HTERT RPE-1 (cell line): Measurements from ENCODE around the gene RTCA.
"Not testable (repeated sequence)": the region's sequence is repeated elsewhere in the genome, so short reads cannot be mapped to it uniquely, and the experiment has no call there.

ENCODE experiments used
- in situ Hi-C: fragments of 300-500 bp; cut with MboI; formaldehyde crosslinking; loops from 4 replicates; pipeline ENCODE4 v1.14.3; 2020; ENCODE audit warnings: low sequenced_read_pairs

The RTCA gene

DNA sequence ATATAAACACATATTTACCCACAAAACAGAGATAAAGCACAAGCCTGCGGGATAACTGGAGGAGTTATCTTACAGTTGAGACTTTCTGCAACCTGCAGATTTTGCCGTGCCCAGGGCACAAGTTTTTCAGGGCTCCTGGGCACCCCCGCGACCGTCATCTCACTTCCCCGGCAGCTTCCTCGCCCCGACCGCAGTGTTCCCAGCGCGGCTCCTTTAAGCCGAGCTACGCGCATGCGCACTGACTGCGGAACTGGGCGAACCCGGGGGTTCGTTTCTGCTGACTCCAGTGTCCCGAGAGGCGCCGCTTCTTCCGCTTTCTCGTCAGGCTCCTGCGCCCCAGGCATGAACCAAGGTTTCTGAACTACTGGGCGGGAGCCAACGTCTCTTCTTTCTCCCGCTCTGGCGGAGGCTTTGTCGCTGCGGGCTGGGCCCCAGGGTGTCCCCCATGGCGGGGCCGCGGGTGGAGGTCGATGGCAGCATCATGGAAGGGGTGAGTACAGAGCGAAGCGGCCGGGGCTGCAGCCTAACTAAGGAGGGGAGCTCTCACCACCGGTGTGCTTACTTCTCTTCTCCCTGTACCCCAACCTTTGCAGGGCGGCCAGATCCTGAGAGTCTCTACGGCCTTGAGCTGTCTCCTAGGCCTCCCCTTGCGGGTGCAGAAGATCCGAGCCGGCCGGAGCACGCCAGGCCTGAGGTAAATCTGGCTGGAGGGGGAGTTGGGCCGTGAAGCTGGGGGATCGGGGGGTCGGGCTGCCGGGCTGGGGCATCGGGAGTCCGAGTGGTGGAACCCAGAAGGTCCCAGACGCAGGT, at the start of gene RTCA:
Gene RTCA (plus strand): TSS at position 286 of the 810 bp plus-strand sequence. CDS start 160 bp downstream, at position 446.
- in situ Hi-C loops, result no loop called here

DNA sequence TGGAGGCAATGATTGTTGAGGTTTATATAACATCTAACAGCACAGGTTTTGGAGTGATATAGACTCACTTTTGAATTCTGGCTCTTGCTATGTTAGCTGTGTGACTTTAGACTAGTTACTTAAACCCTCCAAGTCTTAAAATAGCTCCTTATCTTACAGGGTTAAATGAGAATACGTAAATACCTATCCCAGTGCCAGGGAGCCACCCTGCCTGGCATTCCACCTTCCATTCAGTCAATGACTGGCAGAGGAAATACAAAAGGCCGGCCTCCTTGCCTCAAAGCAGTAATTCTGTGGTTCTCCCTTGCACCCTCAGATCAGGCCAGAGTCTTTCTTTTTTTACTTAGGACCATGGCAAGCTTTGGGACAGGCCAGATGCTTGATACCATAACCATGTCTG, 48.2 kb upstream of the RTCA start:
- in situ Hi-C loops, result no loop called here

DNA sequence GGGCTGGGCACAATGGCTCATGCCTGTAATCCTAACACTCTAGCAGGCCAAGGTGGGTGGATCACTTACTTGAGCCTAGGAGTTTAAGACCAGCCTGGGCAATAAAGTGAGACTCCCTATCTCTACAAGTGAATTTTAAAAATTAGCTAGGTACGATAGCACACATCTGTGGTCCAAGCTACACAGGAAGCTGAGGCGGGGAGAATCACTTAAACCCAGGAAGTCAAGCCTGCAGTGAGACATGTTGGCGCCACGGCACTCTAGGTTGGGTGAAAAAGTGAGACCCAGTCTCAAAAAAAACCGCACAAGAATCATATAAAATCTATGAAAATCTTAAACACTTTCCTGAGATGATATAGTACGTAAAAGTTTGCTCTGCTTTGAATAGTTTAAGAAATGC, 46.6 kb upstream of the RTCA start:
- in situ Hi-C loops, result no loop called here

DNA sequence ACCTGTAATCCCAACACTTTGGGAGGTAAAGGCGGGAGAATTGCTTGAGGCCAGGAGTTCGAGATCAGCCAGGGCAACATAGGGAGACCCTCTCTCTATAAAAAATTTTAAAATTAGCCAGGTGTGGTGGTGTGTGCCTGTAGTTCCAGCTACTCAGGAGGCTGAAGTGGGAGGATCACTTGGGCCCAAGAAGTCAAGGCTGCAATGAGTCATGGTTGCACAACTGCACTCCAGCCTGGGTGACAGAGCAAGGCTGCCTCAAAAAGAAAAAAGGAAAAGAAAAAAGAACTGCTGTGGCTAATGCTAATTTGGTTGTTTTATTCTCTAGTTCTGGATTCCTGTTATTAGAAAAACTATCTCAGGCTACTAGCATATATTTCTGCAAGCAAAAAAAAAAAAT, 46.1 kb upstream of the RTCA start:
- in situ Hi-C loops, result no loop called here

DNA sequence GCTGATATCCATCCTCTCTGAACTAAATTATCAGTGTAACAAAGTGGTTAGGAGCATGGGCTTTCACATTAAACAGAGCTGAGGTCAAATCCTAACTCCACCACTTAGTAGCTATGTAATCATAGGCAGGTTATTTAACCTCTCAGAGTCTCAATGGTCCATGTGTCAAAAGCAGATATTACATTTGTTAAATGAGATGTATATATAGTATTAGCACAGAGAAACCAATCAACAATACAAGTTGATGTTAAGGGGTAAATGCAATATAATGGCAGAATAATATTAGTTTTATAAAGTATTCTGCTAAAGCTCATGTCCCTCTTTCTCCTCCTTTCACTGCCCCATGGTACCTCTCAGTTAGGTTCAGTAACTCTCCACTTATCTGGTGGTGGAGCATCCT, 43.6 kb upstream of the RTCA start:
- in situ Hi-C loops, result no loop called here

DNA sequence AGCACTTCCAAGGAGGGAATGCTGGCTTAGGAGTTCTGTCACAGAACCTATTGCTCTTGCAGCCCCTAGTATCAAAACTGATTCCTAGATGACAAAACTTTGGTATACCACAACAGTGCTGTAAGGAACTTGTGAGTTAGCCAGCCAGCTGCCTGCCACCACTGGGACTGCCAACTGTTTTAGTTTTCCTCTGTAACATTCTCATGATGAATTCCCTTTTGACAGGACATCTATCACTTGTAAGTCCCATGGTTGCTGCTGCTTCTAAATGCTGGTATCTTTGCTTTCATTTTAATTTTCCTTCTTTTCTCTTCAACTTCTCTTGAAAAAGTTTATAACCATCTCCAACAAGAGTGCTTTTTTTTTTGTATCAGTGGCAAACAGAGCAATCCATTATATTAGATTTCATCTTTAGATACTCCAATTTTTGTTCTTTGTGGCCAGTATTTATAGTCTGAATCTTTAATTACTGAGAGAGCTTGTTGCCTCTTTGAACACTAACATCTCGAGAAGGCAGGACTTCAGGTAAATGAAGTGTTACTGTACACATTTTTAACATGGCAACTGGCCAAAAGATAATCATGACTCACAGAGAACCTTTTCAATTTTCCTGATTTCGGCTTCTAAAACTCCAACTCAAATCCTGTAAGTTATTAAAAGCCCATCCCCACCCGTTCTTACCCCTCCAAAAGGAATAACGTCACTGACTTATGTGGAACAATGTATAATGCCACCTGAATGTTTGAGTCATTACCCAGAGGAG, 36.2 kb upstream of the RTCA start:
- in situ Hi-C loops, result no loop called here

DNA sequence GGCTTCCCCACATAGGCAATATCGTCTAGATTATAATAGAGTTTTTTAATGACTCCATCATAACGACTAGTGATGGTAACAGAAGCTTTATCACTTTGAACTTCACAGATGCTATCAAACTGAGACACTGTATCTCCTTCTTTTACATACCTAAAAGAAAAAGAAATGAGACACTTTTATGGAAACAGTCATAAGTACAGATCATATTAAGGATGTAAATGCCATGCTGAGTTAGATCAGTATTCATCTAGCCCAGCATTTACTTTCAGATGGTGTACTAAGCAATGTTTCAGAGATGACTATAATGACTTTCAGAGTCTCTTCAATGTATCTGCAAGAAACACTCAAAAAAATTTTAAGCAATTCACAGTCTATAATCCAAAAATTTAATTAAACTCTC, 35.3 kb upstream of the RTCA start:
- in situ Hi-C loops, result no loop called here

DNA sequence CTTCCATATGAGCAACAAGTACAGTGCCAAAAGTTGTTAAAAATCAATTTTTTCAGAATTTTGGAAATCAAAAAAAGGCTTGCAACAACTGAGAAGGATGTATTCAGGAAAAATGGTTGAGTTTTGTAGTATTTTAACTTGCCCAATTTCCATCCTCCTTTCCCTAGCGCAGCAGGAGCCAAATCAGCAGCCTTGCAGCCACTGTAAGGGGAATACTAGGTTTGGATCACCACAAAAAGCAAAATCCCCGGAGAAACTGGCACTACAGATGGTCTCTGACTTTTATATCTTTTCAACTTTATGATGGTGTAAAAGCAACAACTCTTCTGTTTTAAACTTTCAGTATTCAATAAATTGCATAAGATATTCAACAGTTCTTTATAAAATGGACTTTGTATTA, 34.3 kb upstream of the RTCA start:
- in situ Hi-C loops, result no loop called here

DNA sequence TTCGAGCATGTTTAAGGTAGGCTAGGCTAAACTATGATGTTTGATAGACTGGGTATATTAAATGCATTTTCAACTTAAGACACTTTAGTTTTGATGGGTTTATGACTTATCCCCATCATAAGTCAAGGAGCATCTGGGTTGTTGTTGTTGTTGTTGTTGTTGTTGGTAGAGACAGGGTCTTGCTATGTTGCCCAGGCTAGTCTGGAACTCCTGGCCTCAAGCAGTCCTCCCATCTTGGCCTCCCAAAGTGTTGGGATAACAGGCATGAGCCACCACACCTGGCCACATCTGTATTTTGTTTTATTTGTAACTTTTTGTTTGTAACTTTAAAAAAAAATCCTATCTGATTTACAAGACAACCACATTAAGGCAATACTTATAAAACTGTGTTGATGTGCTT, 33.9 kb upstream of the RTCA start:
- in situ Hi-C loops, result no loop called here

DNA sequence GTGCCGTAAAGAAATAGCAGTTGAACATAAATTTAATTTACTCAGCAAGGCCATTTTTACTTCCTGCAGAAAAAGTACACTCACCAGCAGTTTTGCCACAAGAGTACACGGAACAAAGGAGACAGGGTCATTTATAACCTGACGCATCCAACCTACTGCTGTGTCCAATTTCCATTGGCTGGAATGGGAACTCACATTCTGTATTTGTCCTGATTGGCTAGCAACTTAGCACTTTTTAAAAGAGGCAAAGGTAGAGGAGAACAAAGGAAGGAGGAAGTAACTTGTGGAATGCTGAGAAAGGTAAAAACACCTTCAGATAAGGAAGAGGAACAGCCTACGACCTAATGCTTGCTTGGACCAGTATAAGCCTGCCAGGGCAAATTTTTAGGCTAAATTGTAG, 32.5 kb upstream of the RTCA start:
- in situ Hi-C loops, result not testable (repeated sequence)

DNA sequence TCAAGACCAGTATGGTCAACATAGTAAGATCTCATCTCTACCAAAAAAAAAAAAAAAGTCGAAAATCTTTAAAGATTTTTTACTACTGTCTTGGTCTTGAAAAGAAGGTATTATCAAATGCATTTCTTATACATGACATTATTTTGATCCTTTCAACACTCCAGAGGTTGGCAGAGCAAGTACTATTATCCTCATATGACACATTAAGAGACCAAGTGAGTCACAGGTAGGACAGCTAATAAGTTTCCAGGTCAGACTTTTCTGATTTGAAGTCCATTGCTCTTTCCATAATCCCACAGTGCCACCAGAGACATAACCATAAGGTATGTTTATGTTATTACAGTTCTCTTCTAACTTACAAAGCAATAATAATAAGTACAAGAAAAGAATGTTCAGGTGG, 31.6 kb upstream of the RTCA start:
- in situ Hi-C loops, result no loop called here

DNA sequence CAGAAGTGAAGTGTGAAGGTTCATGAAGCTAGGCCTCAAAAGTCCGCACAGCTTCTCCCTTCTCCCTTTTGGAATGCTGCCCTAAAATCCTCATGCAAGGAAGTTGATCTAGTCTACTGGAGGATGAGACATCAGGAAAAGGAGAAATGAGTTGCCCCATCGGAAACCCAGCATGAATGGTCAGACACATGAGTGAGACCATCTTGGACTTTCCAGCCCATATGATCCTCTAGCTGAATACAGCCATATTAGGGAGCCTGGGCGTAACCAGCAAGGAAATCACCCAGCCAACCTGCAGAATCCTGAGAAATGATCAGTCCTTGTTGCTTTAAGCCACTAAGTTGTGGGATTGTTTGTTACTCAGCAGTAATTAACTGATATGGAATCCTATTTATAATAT, 28.9 kb upstream of the RTCA start:
- in situ Hi-C loops, result no loop called here

DNA sequence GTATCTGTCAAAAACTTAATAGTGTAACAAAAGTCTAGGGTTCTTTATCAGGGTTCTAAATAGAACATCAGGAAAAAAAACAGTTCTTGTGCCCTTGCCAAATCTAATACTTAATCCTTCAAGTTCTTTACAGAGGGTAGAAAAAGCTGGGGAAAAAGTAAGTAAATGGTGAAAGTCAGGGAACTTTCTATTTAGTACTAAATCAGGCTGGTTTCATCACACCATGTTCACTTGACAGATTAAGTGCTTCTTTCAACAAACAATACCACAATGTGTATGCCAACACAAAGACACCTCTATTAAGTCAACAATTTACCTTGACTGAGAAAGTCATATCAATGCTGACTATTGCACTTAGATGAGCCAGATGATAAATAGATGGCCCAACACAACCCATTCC, 26.1 kb upstream of the RTCA start:
- in situ Hi-C loops, result no loop called here

DNA sequence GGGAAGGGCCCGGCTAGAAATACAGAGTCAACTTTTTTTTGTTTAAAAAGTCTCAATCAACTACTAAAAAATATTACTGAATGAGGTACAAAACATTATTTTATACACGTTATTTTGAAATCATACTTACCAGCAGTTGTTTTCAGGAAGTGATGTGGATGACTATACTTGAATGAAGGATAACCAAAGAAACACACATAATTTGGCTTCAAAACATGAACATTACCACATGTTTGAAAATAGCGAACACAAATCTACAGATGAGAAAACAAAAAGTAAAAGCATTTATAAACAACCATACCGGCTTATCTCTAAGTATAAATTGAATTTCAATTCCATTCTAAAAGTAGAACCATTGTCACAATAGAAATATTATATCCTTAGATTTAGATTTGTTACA, 25.4 kb upstream of the RTCA start:
- in situ Hi-C loops, result no loop called here

DNA sequence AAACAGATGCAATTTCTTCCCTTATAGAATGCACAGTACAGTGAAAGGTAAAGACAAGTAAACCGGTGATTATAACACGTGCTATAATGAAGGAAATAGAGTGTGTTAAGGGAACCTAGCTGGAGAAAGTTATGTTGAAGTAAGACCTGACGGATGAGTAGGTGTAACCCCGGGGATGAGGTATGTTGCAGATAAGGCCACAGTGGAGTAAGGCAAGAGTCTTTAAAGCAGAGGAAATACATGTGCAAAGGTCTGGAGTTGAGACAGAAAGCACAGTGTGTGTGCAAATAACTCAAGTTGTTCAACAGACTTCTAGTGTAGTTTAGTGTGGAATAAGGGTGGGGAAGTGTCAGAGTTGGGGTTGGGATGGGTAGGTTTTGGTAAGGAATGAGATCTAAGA, 19.3 kb upstream of the RTCA start:
- in situ Hi-C loops, result no loop called here

DNA sequence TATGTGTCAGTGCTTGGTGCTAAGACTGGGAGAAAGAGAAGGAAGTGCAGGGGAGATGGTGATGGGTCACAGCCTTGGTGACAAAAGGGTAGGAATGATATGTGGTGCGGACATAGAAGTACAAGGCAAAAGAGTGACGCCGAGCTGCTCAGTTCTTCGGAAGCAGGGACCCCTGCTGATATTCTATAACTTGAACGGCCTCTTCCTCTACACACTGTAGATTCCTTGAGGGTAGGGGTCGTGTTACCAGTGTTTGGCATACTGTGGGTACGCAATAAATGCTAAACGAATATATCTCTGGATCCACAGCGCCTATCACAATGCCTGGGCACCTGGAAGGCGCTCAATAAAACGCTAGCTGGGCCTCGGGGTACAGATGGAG, 16.9 kb upstream of the RTCA start:
- in situ Hi-C loops, result no loop called here

DNA sequence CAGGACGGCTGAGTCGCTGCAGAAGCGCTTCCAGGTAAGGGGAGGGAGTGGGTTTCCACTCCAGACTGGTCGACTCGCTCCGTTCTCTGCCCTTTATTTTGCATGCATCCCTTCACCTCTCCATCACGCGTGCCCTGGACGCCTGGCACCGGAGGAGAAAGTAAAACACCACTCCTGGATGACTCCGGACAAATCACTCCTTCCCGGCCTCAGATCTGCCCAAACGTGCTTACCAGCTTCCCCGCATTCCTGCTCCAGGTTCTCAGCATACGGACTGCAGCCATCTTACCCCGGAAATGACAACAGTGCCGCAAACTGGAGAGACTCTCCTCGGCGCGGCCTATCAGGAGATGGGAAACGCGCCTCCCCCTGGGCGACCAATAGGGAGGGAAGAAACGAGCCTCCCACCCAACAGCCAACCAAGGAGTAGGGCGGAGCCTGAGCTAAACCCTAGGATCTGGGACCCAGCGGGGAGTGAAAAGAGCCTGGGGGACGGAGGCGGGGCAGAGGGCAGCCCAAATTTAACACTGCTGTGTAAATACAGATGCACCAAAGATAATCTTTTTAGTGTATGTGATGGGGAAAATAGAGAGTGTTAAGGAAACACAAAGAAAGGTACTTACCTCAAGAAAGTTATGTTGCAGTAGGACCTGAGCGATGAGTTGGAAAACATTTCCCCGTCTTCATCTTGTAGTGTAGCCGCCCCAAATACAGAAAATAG, 16.3 kb upstream of the RTCA start, which contains the start of gene DBT:
Gene DBT (minus strand): TSS at position 298 of the 721 bp plus-strand sequence. CDS start 14 bp downstream, at position 284.
- in situ Hi-C loops, result no loop called here

DNA sequence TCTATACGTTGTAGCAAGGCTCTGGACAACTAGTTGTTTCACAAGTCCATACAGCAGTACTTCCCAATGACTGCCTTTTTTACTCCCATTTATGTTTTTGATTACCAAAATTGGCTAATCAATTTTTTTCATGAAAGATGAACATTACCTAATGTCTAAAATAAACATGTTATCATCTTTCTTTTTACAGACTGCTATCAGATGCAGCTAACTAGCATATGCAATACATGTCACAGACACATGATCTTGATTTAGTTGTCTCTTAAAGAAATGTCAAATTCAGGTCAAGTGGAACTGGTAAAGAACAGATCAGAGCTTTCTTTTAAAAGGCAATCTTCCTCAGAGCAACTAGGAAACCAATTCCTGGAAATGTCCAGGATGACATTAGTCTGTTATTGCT, 15.8 kb upstream of the RTCA start:
- in situ Hi-C loops, result no loop called here

DNA sequence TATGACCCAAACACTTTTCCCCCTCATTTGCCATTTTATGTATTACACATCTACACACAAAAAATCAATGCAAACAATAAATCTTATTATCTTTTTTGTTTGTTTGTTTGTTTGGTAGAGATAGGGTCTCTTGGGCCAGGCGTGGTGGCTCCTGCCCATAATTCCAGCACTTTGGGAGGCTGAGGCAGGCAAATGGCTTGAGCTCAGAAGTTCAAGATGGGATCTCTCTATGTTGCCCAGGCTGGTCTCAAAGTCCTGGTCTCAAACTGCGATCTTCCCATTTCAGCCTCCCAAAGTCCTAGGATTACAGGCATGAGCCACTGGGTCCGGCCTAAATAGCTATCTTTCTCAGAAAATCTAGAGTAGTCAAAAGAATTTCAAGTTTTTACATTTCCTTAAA, 15.2 kb upstream of the RTCA start:
- in situ Hi-C loops, result no loop called here

DNA sequence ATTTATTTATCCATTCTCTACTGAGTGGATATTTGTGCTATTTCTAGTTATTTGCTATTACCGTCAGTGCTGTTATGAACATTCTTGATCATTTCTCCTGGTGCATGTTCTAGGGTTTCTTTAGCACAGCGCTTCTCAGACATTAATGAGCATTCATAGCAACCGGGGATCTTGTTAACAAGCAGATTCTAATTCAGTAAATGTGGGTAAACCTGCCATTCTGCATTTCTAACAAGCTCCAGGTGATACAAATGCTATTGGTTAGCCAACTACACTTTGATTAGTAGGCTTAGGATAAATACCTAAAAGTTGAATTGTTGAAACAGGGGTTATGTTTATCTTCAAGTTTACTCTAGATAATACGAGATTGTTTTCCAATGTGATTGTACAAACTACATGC, 13.1 kb upstream of the RTCA start:
- in situ Hi-C loops, result no loop called here

DNA sequence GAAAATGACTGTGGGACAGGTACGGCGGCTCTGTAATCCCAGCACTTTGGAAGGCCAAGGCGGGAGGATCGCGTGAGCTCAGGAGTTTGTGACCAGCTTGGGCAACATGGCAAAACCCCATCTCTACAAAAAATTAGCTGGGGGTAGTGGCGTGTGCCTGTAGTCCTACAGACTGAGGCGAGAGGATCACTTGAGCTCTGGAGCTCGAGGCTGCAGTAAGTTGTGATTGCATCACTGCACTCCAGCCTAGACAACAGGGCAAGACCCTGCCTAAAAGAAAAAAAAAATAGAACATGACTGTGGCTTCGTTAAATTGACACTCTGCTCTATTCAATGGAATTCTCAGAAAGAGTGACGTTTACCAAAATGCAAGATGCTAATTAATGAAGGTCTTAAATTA, 12.5 kb upstream of the RTCA start:
- in situ Hi-C loops, result no loop called here

DNA sequence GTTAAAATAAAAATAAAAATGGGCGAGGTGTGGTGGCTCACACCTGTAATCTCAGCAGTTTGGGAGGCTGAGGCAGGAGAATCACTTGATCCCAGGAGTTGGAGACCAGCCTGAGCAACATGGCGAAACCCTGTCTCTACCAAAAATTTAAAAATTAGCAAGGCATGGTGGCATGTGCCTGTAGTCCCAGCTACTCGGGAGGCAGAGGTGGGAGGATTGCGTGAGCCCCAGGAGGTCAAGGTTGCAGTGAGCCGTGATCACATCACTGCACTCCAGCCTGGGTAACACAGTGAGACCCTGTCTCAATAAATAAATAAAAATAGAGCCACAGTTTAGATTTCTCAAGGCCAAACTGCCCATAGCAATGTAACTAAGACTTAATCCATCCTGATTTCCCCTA, 9.7 kb upstream of the RTCA start:
- in situ Hi-C loops, result not testable (repeated sequence)
